ENCODE data around the gene ARHGEF1.

- no peak for TF ChIP-seq POLR2AphosphoS5 (IDR thresholded peaks at IDR 0.05; ENCODE audit: low read depth, low read length)
- TF ChIP-seq CTCF (IDR thresholded peaks at IDR 0.05) = no peak
- no peak for TF ChIP-seq TCF7L2 (IDR thresholded peaks at IDR 0.05; ENCODE audit: low read depth, low read length)
Measured at GRCh38 chr19:41890936-41891335, 8.0 kb downstream of the ARHGEF1 start.

Measured in Panc1 (cell line).